ENCODE results near the gene KCNAB1.

DNA sequence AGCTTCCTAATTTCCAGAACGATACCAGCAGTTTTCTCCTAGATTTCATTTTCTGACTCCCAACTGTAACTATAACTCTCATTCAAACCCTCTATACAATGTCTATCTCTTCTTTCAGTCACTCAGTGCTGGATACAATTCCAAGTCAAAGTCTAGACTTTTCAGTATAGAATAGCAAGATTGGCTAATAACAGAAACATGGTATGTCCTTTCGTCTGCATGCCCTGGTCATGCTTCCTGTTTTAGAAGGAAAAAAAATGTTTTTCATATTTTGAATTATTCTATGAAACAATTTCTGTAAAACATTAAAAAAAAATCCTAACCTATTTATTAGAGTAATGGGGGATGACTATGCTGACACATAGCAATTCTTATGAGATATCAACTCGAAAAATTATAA is 180.0 kb downstream of the KCNAB1 start:
- TF ChIP-seq POLR2A (IDR thresholded peaks at IDR 0.05), result no peak
- TF ChIP-seq, protein P1, sequence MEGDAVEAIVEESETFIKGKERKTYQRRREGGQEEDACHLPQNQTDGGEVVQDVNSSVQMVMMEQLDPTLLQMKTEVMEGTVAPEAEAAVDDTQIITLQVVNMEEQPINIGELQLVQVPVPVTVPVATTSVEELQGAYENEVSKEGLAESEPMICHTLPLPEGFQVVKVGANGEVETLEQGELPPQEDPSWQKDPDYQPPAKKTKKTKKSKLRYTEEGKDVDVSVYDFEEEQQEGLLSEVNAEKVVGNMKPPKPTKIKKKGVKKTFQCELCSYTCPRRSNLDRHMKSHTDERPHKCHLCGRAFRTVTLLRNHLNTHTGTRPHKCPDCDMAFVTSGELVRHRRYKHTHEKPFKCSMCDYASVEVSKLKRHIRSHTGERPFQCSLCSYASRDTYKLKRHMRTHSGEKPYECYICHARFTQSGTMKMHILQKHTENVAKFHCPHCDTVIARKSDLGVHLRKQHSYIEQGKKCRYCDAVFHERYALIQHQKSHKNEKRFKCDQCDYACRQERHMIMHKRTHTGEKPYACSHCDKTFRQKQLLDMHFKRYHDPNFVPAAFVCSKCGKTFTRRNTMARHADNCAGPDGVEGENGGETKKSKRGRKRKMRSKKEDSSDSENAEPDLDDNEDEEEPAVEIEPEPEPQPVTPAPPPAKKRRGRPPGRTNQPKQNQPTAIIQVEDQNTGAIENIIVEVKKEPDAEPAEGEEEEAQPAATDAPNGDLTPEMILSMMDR (IDR thresholded peaks at IDR 0.05), result no peak

All from lower leg skin (tissue), 3 donors.